Suprapubic skin (tissue), 4 donors: ENCODE results near the gene PIM2. TPM values are rescaled to one million over a fixed set of nuclear protein-coding genes. Genes with fewer than 3 reads are reported as not detected.

Experiments
- DNase-seq, 2 donors: peaks; one replicate each; pipeline ENCODE4 v3.0.0-alpha.2; 2019; ENCODE audit warnings: low spot score in 2 of 2
- H3K27ac ChIP-seq: fragments of 200-600 bp; sonication (generic); one replicate; pipeline ENCODE4 v1.5.1; 2019
- H3K27me3 ChIP-seq: fragments of 200-600 bp; sonication (generic); one replicate; pipeline ENCODE4 v1.5.1; 2019
- H3K36me3 ChIP-seq: fragments of 200-600 bp; sonication (generic); one replicate; pipeline ENCODE4 v1.5.1; 2019
- H3K4me1 ChIP-seq: fragments of 200-600 bp; sonication (generic); one replicate; pipeline ENCODE4 v1.5.1; 2019
- H3K4me3 ChIP-seq: fragments of 200-600 bp; sonication (generic); one replicate; pipeline ENCODE4 v1.5.1; 2019; ENCODE audit warnings: mild to moderate bottlenecking
- H3K9me3 ChIP-seq: fragments of 200-600 bp; sonication (generic); one replicate; pipeline ENCODE4 v1.5.1; 2019
- EP300 ChIP-seq: sonication (generic); formaldehyde crosslinking; IDR thresholded peaks from one replicate; pipeline ENCODE4 v1.6.1; 2017; ENCODE audit warnings: antibody characterized with exemption
- POLR2A ChIP-seq, 2 donors: fragments of 450-650 bp; IDR thresholded peaks; one replicate each; pipeline ENCODE4 v1.6.1; 2017; ENCODE audit warnings: antibody characterized with exemption in 2 of 2, mild to moderate bottlenecking in 2 of 2, moderate library complexity in 2 of 2
- POLR2AphosphoS5 ChIP-seq, 3 donors: sonication (generic); formaldehyde crosslinking; IDR thresholded peaks; one replicate each; pipeline ENCODE4 v1.6.1; 2017; ENCODE audit warnings: antibody characterized with exemption in 3 of 3
- WGBS: methylation state at CpG from one replicate; pipeline ENCODE4 v1.1.5; 2018; 5-methylcytosine and 5-hydroxymethylcytosine counted together
- total RNA-seq, 4 donors: library from RNA; depleted of rRNA; stranded (reverse); fragments of >200 nt; gene quantifications; one replicate each; pipeline ENCODE4 v1.1.0, GENCODE V29; 2016
- TF ChIP-seq, protein P1 (sequence below), 2 donors: fragments of 200-600 bp in 1 of 2; fragments of 450-650 bp in 1 of 2; sonication (generic) in 1 of 2; IDR thresholded peaks; one replicate each; pipeline ENCODE4 v1.5.1; 2016 to 2019; ENCODE audit warnings: antibody characterized with exemption in 2 of 2, mild to moderate bottlenecking in 1 of 2, moderate library complexity in 1 of 2

PIM2 gene
- total RNA-seq, 4 donors from 2014 or later, result 6.2 to 18.2 (median 8.7) TPM

DNA sequence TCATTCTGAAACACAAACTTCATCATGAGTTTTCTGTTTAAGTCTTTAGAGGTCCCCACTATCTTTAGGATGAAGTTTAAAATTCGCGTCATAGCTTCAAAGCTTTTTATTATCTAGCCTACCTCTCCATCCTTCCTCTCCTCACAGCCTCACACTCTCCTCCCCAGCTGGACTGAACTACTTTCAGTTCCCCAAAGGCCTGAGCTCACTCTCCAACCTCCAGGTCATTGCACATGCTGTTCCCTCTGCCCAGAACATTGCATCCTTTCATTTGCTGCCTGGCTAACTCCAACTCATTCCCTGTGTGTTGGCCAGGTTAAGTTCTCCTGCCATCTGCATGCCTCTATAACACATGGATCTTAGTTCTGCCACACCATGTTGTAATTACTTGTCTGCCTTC, 41.5 kb upstream of the PIM2 start:
- DNase-seq, result no peak
- no peak overlapping the region for H3K4me3 ChIP-seq
- H3K9me3 ChIP-seq, result no peaks in the 10 kb centered on the region
- WGBS, result 84% methylated on average over 2 of the region's 2 CpGs
- no peak overlapping the region for H3K27ac ChIP-seq
- TF ChIP-seq POLR2AphosphoS5 (IDR thresholded peaks at IDR 0.05) (no peak), POLR2A (IDR thresholded peaks at IDR 0.05) (no peak), EP300 (no peak)
- TF ChIP-seq, protein P1, sequence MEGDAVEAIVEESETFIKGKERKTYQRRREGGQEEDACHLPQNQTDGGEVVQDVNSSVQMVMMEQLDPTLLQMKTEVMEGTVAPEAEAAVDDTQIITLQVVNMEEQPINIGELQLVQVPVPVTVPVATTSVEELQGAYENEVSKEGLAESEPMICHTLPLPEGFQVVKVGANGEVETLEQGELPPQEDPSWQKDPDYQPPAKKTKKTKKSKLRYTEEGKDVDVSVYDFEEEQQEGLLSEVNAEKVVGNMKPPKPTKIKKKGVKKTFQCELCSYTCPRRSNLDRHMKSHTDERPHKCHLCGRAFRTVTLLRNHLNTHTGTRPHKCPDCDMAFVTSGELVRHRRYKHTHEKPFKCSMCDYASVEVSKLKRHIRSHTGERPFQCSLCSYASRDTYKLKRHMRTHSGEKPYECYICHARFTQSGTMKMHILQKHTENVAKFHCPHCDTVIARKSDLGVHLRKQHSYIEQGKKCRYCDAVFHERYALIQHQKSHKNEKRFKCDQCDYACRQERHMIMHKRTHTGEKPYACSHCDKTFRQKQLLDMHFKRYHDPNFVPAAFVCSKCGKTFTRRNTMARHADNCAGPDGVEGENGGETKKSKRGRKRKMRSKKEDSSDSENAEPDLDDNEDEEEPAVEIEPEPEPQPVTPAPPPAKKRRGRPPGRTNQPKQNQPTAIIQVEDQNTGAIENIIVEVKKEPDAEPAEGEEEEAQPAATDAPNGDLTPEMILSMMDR (IDR thresholded peaks at IDR 0.05), result no peak
- no peaks in the 10 kb centered on the region for H3K36me3 ChIP-seq
- peaks cover 21% of the 10 kb centered on the region for H3K4me1 ChIP-seq
- H3K27me3 ChIP-seq, result no peaks in the 10 kb centered on the region

DNA sequence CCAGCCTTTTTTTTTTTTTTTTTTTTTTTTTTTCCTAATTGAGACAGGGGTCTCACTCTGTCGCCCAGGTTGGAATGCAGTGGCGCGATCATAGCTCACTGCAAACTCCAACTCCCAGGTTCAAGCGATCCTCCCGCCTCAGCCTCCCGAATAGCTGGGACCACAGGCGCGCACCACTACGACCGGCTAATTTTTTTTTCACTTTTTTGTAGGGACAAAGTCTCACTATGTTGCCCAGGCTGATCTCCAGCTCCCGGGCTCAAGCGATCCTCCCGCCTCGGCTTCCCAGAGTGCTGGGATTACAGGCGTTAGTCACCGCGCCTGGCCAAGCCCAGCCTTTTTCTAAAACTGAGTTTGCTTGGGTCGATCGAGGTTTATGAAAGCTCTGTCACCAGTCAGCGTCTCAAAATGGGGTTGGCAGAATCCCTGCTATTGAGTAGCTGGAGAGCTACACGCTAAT, 39.8 kb upstream of the PIM2 start:
- DNase-seq, result peak in 1 of 2 donors; percentile 73
- H3K36me3 ChIP-seq, result no peaks in the 10 kb centered on the region
- peak overlapping the region; percentile 97 for H3K27ac ChIP-seq
- peaks cover 27% of the 10 kb centered on the region for H3K4me1 ChIP-seq
- H3K27me3 ChIP-seq, result no peaks in the 10 kb centered on the region
- 34% methylated on average over 21 of the region's 21 CpGs for WGBS
- TF ChIP-seq POLR2AphosphoS5 (IDR thresholded peaks at IDR 0.05), result no peak
- TF ChIP-seq POLR2A (IDR thresholded peaks at IDR 0.05), result no peak
- TF ChIP-seq EP300, result no peak
- TF ChIP-seq, protein P1 (IDR thresholded peaks at IDR 0.05), result no peak
- H3K4me3 ChIP-seq, result peak overlapping the region; percentile 68
- H3K9me3 ChIP-seq, result no peaks in the 10 kb centered on the region

DNA sequence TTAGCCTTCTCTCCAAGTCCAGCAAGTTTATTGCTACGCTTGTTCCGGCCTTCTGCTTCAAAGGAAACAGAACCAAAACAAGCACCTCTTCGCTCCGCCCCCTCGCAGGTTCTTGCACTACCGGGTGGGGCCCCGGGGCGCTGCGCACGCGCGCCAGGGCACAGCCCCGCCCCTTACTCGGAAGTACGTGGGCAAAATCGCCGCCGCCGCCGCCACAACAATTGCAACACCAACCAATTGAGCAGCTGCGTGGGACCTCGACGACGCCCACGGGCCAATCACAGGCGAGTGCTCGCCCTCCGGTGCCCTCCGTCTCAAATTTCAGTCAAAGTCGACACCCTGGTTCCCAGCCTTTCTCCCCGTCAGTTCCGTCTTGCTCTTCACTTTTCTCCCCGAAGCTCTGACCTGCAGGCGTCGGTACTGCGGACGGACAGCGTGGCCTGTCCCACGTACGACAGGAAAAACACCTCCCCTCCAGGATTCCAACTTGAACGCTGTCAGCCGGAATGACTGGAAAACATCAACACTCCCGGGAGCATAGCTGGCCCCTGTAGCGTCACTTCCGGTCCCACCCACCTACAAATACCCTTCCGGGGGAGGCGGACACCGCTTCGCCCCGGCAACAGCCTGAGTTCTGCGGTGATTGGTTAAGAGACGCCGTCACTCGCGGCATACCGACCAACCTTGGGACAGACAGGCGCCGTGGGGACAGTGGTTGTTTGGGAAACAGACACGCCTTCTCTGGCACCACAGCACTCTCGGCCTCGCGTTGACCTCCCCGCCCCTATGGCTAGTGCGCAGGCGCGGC, 39.2 kb upstream of the PIM2 start:
- no peaks in the 10 kb centered on the region for H3K9me3 ChIP-seq
- WGBS, result 49% methylated on average over 63 of the region's 66 CpGs
- H3K4me3 ChIP-seq, result peak overlapping the region; percentile 68
- peaks cover 33% of the 10 kb centered on the region for H3K4me1 ChIP-seq
- peak; percentile 97 to 98 for DNase-seq
- H3K36me3 ChIP-seq, result no peaks in the 10 kb centered on the region
- TF ChIP-seq, protein P1 (IDR thresholded peaks at IDR 0.05), result no peak
- peak in 1 of 2 donors; percentile 62 for TF ChIP-seq POLR2A (IDR thresholded peaks at IDR 0.05)
- no peak for TF ChIP-seq EP300
- peak in 2 of 3 donors; percentile 34 to 63 for TF ChIP-seq POLR2AphosphoS5 (IDR thresholded peaks at IDR 0.05)
- peak overlapping the region; percentile 97 for H3K27ac ChIP-seq
- no peaks in the 10 kb centered on the region for H3K27me3 ChIP-seq

DNA sequence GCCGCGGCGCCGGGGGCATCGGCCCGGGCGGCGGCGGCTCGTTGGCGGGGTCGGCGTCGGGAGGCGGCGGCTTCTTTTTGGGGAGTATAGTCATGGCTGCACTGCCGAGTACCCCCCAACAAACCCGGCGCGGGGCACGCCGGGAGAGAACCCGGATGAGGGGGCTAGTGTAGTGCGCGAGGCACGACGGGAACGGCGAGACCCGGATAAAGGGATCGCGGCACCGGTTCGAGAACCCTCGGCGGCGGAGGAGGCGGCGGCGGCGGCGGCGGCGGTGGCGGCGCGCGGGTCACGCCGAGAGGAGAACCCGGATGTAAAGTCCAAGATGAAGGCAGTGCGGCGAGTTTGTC, 38.6 kb upstream of the PIM2 start, which contains the start of gene OTUD5:
TSS of gene OTUD5 (minus strand) at position 131 of the 350 bp plus-strand sequence. CDS start at position 94, 37 bp downstream.
- peak in 1 of 2 donors; percentile 78 for DNase-seq
- Histone ChIP-seq H3K36me3 (no peaks in the 10 kb centered on the region), H3K4me1 (peaks cover 39% of the 10 kb centered on the region), H3K27me3 (no peaks in the 10 kb centered on the region), H3K27ac (peak within 1 kb of the TSS; percentile 97), H3K9me3 (no peaks in the 10 kb centered on the region), H3K4me3 (peak within 1 kb of the TSS; percentile 68)
- no peak for TF ChIP-seq POLR2A (IDR thresholded peaks at IDR 0.05)
- TF ChIP-seq POLR2AphosphoS5 (IDR thresholded peaks at IDR 0.05), result no peak
- TF ChIP-seq EP300, result no peak
- TF ChIP-seq, protein P1 (IDR thresholded peaks at IDR 0.05), result no peak
- 36% methylated on average over 53 of the region's 53 CpGs for WGBS

DNA sequence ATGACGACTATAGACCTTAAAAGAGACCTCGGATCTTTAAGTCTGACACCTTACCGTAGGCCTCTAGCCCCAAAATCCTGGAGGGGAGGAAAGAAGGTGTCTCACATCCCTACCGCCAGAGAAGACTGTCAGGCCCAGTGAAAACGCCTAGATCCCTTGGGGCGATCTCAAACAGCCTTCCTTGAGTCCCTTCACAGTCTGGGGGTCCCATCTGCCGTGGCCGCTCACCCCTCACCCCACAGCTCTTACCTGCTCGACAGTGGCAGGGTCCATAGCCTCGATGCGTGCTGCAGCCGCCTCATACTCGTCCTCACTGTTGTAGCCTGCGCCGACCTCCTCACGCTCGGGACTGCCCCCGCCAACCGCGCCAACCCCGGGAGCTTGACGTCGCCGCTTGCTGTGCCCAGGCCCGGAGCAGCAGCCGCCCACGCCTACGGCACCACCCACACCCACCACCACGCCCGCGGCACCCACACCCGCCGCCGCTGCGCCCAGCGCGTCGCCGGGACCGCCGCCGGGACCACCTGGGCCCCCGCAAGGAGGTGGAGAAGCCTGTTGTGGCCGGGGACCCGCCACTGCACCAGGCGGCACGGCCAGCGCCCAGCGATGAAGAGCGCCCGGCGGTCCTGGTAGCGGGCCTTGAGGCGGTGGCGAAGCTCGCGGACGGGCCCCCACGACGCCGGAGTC, 38.0 kb upstream of the PIM2 start:
- Histone ChIP-seq H3K4me3 (peak overlapping the region; percentile 68), H3K9me3 (no peaks in the 10 kb centered on the region), H3K27ac (peak overlapping the region; percentile 97), H3K27me3 (no peaks in the 10 kb centered on the region), H3K4me1 (peaks cover 43% of the 10 kb centered on the region), H3K36me3 (no peaks in the 10 kb centered on the region)
- peak in 1 of 2 donors; percentile 74 for DNase-seq
- TF ChIP-seq, protein P1 (IDR thresholded peaks at IDR 0.05), result no peak
- no peak for TF ChIP-seq EP300
- TF ChIP-seq POLR2AphosphoS5 (IDR thresholded peaks at IDR 0.05), result no peak
- 47% methylated on average over 34 of the region's 61 CpGs for WGBS
